Astrocyte (in vitro differentiated cells and primary cell): ENCODE measurements around the gene EPHB2.

Experiments
- CTCF ChIP-seq: IDR thresholded peaks from 2 replicates; pipeline ENCODE4 v1.5.1; 2011; ENCODE audit warnings: low read depth, mild to moderate bottlenecking, inconsistent platforms, low read length, moderate library complexity; ENCODE audit not compliant: insufficient read depth
- EZH2 ChIP-seq: IDR thresholded peaks from 2 replicates; pipeline ENCODE4 v1.6.1; 2012; ENCODE audit warnings: mild to moderate bottlenecking, low read length, inconsistent platforms; ENCODE audit not compliant: insufficient read depth

GRCh38 chr1:22696610-22697009 lies 14.0 kb upstream of the EPHB2 start:
- no peak for TF ChIP-seq CTCF
- no peak for TF ChIP-seq EZH2
